BJ (cell line): ENCODE results near the gene EXOC3L4. TPM values are rescaled to one million over a fixed set of nuclear protein-coding genes. Genes with fewer than 3 reads are reported as not detected.
"Not testable (repeated sequence)": the region's sequence is repeated elsewhere in the genome, so short reads cannot be mapped to it uniquely, and the experiment has no call there.

Source experiments
- CTCF ChIA-PET: fragments of 350-600 bp; formaldehyde crosslinking; extraction: SDS; loops from one replicate; lab custom pipeline; 2021; ENCODE audit warnings: antibody characterized with exemption, inconsistent platforms; lab: Yijun Ruan, JAX
- POLR2A ChIA-PET: fragments of 300-600 bp; sonication (Branson Sonifier 250); formaldehyde crosslinking; extraction: SDS; loops from one replicate; lab custom pipeline; 2021; ENCODE audit warnings: antibody characterized with exemption; lab: Charles Lee
- DNase-seq: peaks from one replicate; pipeline ENCODE4 v3.0.0-alpha.2; 2011; ENCODE audit warnings: low read depth
- H3K27me3 ChIP-seq: 2 replicates; pipeline ENCODE4 v1.6.0; 2011; ENCODE audit warnings: low read length; ENCODE audit not compliant: control insufficient read depth, insufficient read depth
- H3K36me3 ChIP-seq: 2 replicates; pipeline ENCODE4 v1.5.1; 2011; ENCODE audit warnings: low read length; ENCODE audit not compliant: control insufficient read depth, insufficient read depth
- H3K4me3 ChIP-seq: 2 replicates; pipeline ENCODE4 v1.5.1; 2011; ENCODE audit warnings: low read depth, mild to moderate bottlenecking, control low read depth, low read length
- CTCF ChIP-seq: IDR thresholded peaks from 2 replicates; pipeline ENCODE4 v1.5.1; 2011; ENCODE audit warnings: low read depth, mild to moderate bottlenecking, control low read depth, inconsistent platforms, low read length, moderate library complexity; ENCODE audit not compliant: insufficient read depth
- polyA plus RNA-seq: library from polyadenylated mRNA; depleted of rRNA; stranded (reverse); fragments of >200 nt; gene quantifications from 2 replicates; pipeline ENCODE4 v1.2.3, GENCODE V29; 2011

The EXOC3L4 gene
- polyA plus RNA-seq, 1 experiment = not detected

GRCh38 chr14:103149351-103150237, 55.1 kb downstream of the EXOC3L4 start:
- POLR2A ChIA-PET = no interaction called here
- CTCF ChIA-PET = interaction anchor here (0.7 to 4.2 kb wide), 4 partner anchors 9 to 111 kb away, joined by 3 to 20 read pairs (median 4); no protein-coding TSS in a partner anchor
- no peak for DNase-seq
- no peak overlapping the region for H3K4me3 ChIP-seq
- H3K27me3 ChIP-seq = no peaks in the 10 kb centered on the region
- H3K36me3 ChIP-seq = no peaks in the 10 kb centered on the region
- TF ChIP-seq CTCF = no peak

GRCh38 chr14:103151270-103151945, 56.9 kb downstream of the EXOC3L4 start:
- POLR2A ChIA-PET = no interaction called here
- TF ChIP-seq CTCF = no peak
- Histone ChIP-seq H3K27me3 (no peaks in the 10 kb centered on the region), H3K36me3 (no peaks in the 10 kb centered on the region), H3K4me3 (no peak overlapping the region)
- CTCF ChIA-PET = no interaction called here
- DNase-seq = no peak

GRCh38 chr14:103155010-103155409, 60.5 kb downstream of the EXOC3L4 start:
- no peak for TF ChIP-seq CTCF
- no peak overlapping the region for H3K4me3 ChIP-seq
- no peak for DNase-seq
- no peaks in the 10 kb centered on the region for H3K36me3 ChIP-seq
- POLR2A ChIA-PET = no interaction called here
- no peaks in the 10 kb centered on the region; the same call in 1 of the 2 replicates for H3K27me3 ChIP-seq
- CTCF ChIA-PET = interaction anchor here (1.2 to 1.6 kb wide), 2 partner anchors 50 to 127 kb away, joined by 3 to 5 read pairs; no protein-coding TSS in a partner anchor

GRCh38 chr14:103155416-103155815, 60.9 kb downstream of the EXOC3L4 start:
- DNase-seq, H3K27me3 ChIP-seq, H3K4me3 ChIP-seq, POLR2A ChIA-PET, H3K36me3 ChIP-seq: not testable (repeated sequence)
- CTCF ChIA-PET = interaction anchor here (1.2 to 2.4 kb wide), 3 partner anchors 9 to 126 kb away, joined by 3 to 7 read pairs (median 5); no protein-coding TSS in a partner anchor

- DNase-seq = no peak
- TF ChIP-seq CTCF = no peak
- Histone ChIP-seq H3K36me3 (no peaks in the 10 kb centered on the region), H3K27me3 (no peaks in the 10 kb centered on the region; the same call in 1 of the 2 replicates), H3K4me3 (no peak overlapping the region)
- ChIA-PET POLR2A (no interaction called here), CTCF (interaction anchor here (1.2 to 2.4 kb wide), 4 partner anchors 9 to 126 kb away, joined by 3 to 13 read pairs (median 6); no protein-coding TSS in a partner anchor)
Observed at GRCh38 chr14:103155826-103156394, 61.4 kb downstream of the EXOC3L4 start.
